GM06990 (cell line): ENCODE results near the gene SLC22A13.

ENCODE experiments used
- DNase-seq: peaks from one replicate; pipeline ENCODE4 v3.0.0-alpha.2; 2011; ENCODE audit not compliant: insufficient read length; ENCODE audit errors: extremely low read depth
- H3K27me3 ChIP-seq: replicated peaks from 2 replicates; pipeline ENCODE4 v1.6.0; 2011; ENCODE audit warnings: low read length; ENCODE audit not compliant: control insufficient read depth, insufficient read depth
- H3K36me3 ChIP-seq: 2 replicates; pipeline ENCODE4 v1.5.1; 2011; ENCODE audit warnings: low read length; ENCODE audit not compliant: control insufficient read depth, insufficient read depth
- H3K4me3 ChIP-seq: replicated peaks from 2 replicates; pipeline ENCODE4 v1.5.1; 2011; ENCODE audit warnings: low read depth, mild to moderate bottlenecking, control low read depth, low read length
- TF ChIP-seq, protein P1 (sequence below): IDR thresholded peaks from 2 replicates; pipeline ENCODE4 v1.5.1; 2011; ENCODE audit warnings: low read length, control low read depth, mild to moderate bottlenecking, inconsistent platforms; ENCODE audit not compliant: insufficient read depth, poor library complexity, severe bottlenecking

SLC22A13 gene

DNA sequence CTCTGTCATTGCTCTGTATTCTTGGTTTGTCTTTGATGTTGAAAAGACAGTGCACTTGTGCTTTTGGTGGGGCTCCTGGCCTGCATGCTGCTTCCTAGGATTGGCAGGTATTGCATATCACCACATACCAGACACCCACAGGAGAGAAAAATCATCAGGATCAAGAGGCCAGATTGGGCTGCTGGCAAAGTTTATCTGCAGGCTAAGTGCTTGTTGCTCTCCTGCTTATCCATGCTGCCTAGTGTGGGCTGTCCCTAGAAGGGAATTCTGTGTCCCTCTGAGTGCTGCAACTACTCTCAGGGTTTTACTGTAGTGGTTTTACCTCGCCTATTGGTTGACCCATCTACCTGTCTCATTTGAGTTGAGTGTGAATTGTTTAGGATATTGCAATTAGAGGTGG is 833 bp upstream of the SLC22A13 start:
- Histone ChIP-seq H3K27me3 (no peaks in the 10 kb centered on the region), H3K4me3 (no peak overlapping the region), H3K36me3 (no peaks in the 10 kb centered on the region)
- DNase-seq, result no peak
- TF ChIP-seq, protein P1, sequence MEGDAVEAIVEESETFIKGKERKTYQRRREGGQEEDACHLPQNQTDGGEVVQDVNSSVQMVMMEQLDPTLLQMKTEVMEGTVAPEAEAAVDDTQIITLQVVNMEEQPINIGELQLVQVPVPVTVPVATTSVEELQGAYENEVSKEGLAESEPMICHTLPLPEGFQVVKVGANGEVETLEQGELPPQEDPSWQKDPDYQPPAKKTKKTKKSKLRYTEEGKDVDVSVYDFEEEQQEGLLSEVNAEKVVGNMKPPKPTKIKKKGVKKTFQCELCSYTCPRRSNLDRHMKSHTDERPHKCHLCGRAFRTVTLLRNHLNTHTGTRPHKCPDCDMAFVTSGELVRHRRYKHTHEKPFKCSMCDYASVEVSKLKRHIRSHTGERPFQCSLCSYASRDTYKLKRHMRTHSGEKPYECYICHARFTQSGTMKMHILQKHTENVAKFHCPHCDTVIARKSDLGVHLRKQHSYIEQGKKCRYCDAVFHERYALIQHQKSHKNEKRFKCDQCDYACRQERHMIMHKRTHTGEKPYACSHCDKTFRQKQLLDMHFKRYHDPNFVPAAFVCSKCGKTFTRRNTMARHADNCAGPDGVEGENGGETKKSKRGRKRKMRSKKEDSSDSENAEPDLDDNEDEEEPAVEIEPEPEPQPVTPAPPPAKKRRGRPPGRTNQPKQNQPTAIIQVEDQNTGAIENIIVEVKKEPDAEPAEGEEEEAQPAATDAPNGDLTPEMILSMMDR, result no peak

DNA sequence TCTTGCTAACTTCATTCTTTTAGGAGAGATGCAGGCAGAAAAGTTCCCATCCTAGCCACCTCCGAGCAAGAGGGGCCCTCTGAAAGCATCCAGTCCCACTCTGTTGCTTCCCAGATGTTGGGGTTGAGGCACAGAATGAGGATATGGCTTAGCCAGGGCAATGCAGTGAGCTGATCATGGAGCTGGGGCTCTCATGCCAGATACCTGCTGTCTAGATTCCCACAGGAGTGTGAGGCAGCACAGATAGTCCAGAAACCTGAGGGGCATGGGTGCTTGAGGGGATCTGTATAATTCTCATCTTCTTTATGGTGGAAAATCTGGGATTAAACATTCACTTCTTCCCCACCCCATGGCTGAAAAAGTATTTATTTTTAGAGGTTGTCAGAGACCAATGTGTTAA is 1.2 kb downstream of the SLC22A13 start:
- TF ChIP-seq, protein P1, result no peak
- H3K36me3 ChIP-seq, result no peaks in the 10 kb centered on the region
- H3K27me3 ChIP-seq, result no peaks in the 10 kb centered on the region
- no peak overlapping the region for H3K4me3 ChIP-seq
- DNase-seq, result no peak

DNA sequence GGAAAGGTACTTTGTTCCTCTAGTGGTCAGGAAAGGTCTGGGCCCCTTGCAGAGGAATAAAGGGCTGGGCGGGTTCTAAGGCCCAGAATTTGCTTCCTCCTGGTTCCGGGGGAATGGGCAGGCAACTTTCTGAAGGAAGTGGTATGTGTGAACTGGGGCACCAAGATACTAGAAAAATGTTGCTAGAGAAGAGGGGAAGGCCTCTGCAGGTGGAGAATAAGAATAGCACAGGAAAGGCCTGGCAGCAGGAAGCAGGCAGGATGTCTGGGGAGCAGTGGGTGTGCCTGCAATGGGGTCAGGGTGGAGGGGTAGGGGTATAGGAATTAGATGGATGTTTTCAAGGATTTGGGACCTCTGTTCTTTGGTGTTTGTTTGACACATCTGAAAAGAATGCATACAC is 2.0 kb downstream of the SLC22A13 start:
- DNase-seq, result no peak
- Histone ChIP-seq H3K4me3 (no peak overlapping the region), H3K27me3 (no peaks in the 10 kb centered on the region), H3K36me3 (no peaks in the 10 kb centered on the region)
- TF ChIP-seq, protein P1, result no peak

DNA sequence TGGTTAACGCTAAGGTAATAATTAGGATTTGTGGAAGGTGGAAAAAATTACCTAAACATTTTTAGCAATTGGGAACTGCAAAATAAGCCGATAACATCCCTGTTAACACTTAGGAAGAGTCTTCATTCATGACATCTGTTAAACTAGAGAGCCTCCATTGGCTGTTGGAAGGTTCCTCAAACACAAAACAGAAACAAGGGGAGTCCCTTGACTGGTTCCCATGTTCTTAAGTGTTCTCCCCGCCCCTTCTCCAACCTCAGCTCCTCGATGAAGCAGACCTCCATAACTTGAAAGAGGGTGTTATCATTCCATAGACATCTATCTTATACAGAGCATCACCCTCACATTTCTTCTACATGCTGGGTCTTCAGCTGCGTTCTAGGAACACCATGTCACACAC is 2.5 kb downstream of the SLC22A13 start:
- TF ChIP-seq, protein P1, result no peak
- H3K27me3 ChIP-seq, result no peaks in the 10 kb centered on the region
- no peaks in the 10 kb centered on the region for H3K36me3 ChIP-seq
- no peak overlapping the region for H3K4me3 ChIP-seq
- DNase-seq, result no peak

DNA sequence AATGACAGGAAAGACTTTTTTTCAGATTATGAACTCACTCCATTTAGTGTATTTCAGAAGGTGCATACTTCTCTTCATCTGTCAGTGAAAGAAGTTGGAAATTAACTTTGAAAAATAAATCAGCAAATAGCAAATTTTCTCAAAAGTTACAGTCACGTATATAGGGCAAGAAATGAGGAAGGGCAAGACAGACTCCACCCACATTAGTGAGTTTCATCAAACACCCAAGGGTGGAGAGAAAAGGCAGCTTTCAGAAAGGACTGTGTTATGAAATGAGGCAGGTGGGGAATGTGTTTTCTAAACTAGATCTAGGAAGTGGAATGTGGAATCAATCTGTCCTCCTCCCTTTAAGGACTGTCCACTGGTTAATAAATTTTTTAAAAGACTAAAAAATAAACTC is 2.9 kb downstream of the SLC22A13 start:
- no peak overlapping the region for H3K4me3 ChIP-seq
- H3K27me3 ChIP-seq, result no peaks in the 10 kb centered on the region
- TF ChIP-seq, protein P1, result no peak
- DNase-seq, result no peak
- H3K36me3 ChIP-seq, result no peaks in the 10 kb centered on the region

DNA sequence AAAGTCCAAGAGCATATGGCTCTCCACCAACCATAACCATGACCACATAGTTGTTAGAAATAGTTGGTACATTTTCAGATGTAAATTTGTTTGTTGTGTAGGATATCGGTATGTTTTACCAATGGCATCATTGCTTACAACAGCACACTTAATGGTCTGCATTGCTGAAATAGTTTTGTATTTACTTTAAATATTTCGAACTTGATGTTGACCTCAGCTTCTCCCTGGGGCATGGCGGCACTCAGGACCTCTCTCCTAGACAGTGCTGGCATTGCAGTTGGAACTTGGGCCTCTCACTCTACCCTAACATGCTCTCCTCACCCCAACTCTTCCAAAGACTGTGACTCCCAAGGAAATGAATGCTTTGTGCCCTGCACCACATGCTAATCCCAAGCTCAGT is 5.0 kb downstream of the SLC22A13 start:
- Histone ChIP-seq H3K27me3 (no peaks in the 10 kb centered on the region), H3K36me3 (no peaks in the 10 kb centered on the region), H3K4me3 (no peak overlapping the region)
- no peak for DNase-seq
- TF ChIP-seq, protein P1, result no peak
